Measurements from ENCODE around the gene JUP. TPM values are rescaled to one million over a fixed set of nuclear protein-coding genes. Genes with fewer than 3 reads are reported as not detected.

Gene JUP
- total RNA-seq, 4 donors from 2014 or later, result 24.5 to 56.6 (median 46.4) TPM

DNA sequence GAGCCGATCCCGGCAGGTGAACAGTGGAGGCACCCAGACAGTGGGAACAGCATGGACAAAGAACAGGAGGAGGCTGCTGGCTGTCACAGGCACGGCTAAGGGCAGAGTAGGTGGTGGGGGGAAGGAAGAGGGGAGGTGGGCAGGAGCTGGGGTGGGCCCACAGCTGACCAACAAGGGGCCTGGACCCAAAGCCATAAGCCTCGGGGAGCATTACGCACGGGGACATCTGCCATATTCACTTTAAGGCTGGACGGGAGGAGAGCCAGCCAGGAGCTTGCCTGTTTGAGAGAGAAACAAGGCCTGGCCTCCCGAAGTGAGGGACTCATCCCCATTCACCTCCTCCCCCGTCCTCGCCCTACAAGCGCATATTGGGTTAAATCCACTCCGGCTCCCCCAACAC lies 32.4 kb downstream of the JUP start:
- TF ChIP-seq EP300 (IDR thresholded peaks at IDR 0.05) (no peak), POLR2AphosphoS5 (IDR thresholded peaks at IDR 0.05) (no peak), POLR2A (IDR thresholded peaks at IDR 0.05; ENCODE audit: low read depth) (no peak)
- TF ChIP-seq, protein P1, sequence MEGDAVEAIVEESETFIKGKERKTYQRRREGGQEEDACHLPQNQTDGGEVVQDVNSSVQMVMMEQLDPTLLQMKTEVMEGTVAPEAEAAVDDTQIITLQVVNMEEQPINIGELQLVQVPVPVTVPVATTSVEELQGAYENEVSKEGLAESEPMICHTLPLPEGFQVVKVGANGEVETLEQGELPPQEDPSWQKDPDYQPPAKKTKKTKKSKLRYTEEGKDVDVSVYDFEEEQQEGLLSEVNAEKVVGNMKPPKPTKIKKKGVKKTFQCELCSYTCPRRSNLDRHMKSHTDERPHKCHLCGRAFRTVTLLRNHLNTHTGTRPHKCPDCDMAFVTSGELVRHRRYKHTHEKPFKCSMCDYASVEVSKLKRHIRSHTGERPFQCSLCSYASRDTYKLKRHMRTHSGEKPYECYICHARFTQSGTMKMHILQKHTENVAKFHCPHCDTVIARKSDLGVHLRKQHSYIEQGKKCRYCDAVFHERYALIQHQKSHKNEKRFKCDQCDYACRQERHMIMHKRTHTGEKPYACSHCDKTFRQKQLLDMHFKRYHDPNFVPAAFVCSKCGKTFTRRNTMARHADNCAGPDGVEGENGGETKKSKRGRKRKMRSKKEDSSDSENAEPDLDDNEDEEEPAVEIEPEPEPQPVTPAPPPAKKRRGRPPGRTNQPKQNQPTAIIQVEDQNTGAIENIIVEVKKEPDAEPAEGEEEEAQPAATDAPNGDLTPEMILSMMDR (IDR thresholded peaks at IDR 0.05), result no peak
- no peaks in the 10 kb centered on the region for H3K9me3 ChIP-seq
- H3K27me3 ChIP-seq, result no peaks in the 10 kb centered on the region
- peaks cover 0 to 55% (median 46%) of the 10 kb centered on the region in 4 donors for H3K36me3 ChIP-seq
- DNase-seq (ENCODE audit: extremely low spot score), result no peak
- H3K4me1 ChIP-seq, result no peaks in the 10 kb centered on the region
- no peak overlapping the region for H3K4me3 ChIP-seq
- intact Hi-C loops (cut with DNase I), result no loop called here
- no peak overlapping the region for H3K27ac ChIP-seq (replicated peaks in 1 of 4)
- WGBS, result 86% methylated on average over 12 of the region's 12 CpGs

DNA sequence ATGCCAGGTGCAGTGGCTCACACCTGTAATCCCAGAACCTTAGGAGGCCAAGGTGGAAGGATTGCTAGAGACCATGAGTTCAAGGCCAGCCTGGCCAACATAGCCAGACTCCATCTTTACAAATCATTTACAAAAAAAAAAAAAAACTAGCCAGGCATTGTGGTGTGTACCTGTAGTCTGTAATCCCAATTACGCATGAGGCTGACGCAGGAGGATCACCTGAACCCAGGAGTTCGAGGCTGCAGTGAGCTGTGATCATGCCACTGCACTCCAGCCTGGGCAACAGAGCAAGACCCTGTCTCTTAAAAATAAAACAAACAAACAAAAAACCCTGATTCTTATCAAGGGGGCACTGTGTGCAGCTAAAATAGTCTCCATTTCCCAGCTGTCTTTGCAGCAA lies 35.2 kb downstream of the JUP start:
- Histone ChIP-seq H3K4me3 (no peak overlapping the region), H3K27ac (replicated peaks in 1 of 4) (no peak overlapping the region), H3K27me3 (peaks cover 0 to 4% (median 0%) of the 10 kb centered on the region in 4 donors), H3K4me1 (no peaks in the 10 kb centered on the region), H3K36me3 (peaks cover 0 to 28% (median 20%) of the 10 kb centered on the region in 4 donors), H3K9me3 (no peaks in the 10 kb centered on the region)
- intact Hi-C loops (cut with DNase I), result no loop called here
- no peak for DNase-seq (ENCODE audit: extremely low spot score)
- TF ChIP-seq POLR2AphosphoS5 (IDR thresholded peaks at IDR 0.05) (no peak), EP300 (IDR thresholded peaks at IDR 0.05) (no peak), POLR2A (IDR thresholded peaks at IDR 0.05; ENCODE audit: low read depth) (no peak)
- TF ChIP-seq, protein P1 (IDR thresholded peaks at IDR 0.05), result no peak
- 96% methylated on average over 3 of the region's 3 CpGs for WGBS

DNA sequence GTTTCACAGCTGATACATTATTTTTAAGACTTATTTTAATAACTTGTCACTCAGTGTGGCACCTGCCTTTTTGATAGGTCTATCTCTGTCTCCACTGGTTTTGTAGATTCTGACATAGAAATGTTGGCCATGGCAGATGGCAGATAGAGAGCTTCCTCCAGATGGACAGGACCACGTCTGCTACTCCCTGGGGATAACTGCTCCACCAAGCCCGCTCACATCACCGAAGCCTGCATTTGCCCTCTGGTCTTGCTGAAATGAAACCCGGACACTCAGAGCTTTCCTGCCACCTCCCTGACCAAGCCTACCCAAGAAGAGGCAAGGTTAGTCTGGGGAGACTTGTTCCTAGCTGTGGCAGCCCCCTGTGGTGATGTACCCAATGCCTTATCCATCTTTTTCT lies 35.6 kb downstream of the JUP start:
- intact Hi-C loops (cut with DNase I), result no loop called here
- H3K27ac ChIP-seq (replicated peaks in 1 of 4), result no peak overlapping the region
- H3K4me3 ChIP-seq, result no peak overlapping the region
- TF ChIP-seq EP300 (IDR thresholded peaks at IDR 0.05), result no peak
- TF ChIP-seq POLR2AphosphoS5 (IDR thresholded peaks at IDR 0.05), result no peak
- TF ChIP-seq, protein P1 (IDR thresholded peaks at IDR 0.05), result no peak
- WGBS, result 83% methylated on average over 3 of the region's 4 CpGs
- peaks cover 0 to 23% (median 16%) of the 10 kb centered on the region in 4 donors for H3K36me3 ChIP-seq
- DNase-seq (ENCODE audit: extremely low spot score), result no peak
- peaks cover 0 to 4% (median 0%) of the 10 kb centered on the region in 4 donors for H3K27me3 ChIP-seq
- H3K9me3 ChIP-seq, result no peaks in the 10 kb centered on the region
- H3K4me1 ChIP-seq, result no peaks in the 10 kb centered on the region

DNA sequence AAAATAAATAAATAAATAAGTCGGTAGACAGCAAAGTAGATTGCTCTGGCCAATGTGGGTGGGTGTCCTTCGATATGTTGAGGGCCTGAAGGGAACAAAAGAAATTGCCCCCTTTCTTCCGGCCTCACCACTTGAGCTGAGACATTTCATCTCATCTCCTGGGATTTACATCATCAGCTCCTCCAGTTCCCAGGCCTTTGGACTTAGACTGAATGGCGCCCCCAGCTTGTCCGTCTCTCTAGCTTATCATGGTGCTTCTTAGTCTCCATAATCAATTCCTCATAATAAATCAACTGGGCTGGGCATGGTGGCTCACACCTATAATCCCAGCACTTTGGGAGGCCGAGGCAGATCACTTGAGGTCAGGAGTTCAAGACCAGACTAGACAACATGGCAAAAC lies 38.2 kb downstream of the JUP start:
- TF ChIP-seq POLR2AphosphoS5 (IDR thresholded peaks at IDR 0.05) (no peak), POLR2A (IDR thresholded peaks at IDR 0.05; ENCODE audit: low read depth) (no peak)
- Histone ChIP-seq H3K9me3 (no peaks in the 10 kb centered on the region), H3K4me3 (no peak overlapping the region), H3K27me3 (peaks cover 0 to 4% (median 0%) of the 10 kb centered on the region in 4 donors), H3K27ac (replicated peaks in 1 of 4) (no peak overlapping the region), H3K36me3 (no peaks in the 10 kb centered on the region), H3K4me1 (no peaks in the 10 kb centered on the region)
- WGBS, result 89% methylated on average over 6 of the region's 6 CpGs
- intact Hi-C loops (cut with DNase I), result no loop called here
- no peak for DNase-seq (ENCODE audit: extremely low spot score)

DNA sequence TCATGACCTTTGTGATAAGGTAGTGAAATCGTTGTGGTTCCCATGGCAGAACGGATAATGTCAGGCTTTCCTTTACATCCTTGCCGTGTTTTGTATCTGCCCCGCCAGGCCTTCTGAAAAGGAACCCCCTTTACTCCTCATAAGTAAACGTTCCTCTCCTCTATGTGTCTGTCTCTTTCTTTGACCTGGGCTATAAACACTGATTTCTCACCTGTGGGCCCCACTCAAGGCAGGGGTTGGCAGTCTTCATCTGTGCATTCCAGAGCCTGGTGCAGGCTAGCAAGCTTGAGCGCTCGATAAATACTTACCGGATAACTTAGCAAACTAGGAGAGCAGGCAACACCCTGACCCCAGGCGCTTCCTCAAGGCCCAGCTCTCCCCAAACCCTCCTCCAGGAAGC lies 44.8 kb downstream of the JUP start:
- H3K36me3 ChIP-seq, result no peaks in the 10 kb centered on the region
- H3K4me3 ChIP-seq, result no peak overlapping the region
- peaks cover 0 to 24% (median 8%) of the 10 kb centered on the region in 4 donors for H3K27me3 ChIP-seq
- TF ChIP-seq, protein P1 (IDR thresholded peaks at IDR 0.05), result no peak
- TF ChIP-seq EP300 (IDR thresholded peaks at IDR 0.05) (no peak), POLR2A (IDR thresholded peaks at IDR 0.05; ENCODE audit: low read depth) (no peak), POLR2AphosphoS5 (IDR thresholded peaks at IDR 0.05) (no peak)
- intact Hi-C loops (cut with DNase I), result no loop called here
- no peak overlapping the region for H3K27ac ChIP-seq (replicated peaks in 1 of 4)
- no peak for DNase-seq (ENCODE audit: extremely low spot score)
- 79% methylated on average over 9 of the region's 9 CpGs for WGBS
- H3K9me3 ChIP-seq, result no peaks in the 10 kb centered on the region
- H3K4me1 ChIP-seq, result peaks cover 0 to 8% (median 1%) of the 10 kb centered on the region in 4 donors
